ELR (cell line): ENCODE measurements around the gene EIF4E2.

Experiments
- DNase-seq: peaks from one replicate; pipeline ENCODE4 v3.0.0-alpha.2; 2015; ENCODE audit warnings: low read depth

Gene EIF4E2

DNA sequence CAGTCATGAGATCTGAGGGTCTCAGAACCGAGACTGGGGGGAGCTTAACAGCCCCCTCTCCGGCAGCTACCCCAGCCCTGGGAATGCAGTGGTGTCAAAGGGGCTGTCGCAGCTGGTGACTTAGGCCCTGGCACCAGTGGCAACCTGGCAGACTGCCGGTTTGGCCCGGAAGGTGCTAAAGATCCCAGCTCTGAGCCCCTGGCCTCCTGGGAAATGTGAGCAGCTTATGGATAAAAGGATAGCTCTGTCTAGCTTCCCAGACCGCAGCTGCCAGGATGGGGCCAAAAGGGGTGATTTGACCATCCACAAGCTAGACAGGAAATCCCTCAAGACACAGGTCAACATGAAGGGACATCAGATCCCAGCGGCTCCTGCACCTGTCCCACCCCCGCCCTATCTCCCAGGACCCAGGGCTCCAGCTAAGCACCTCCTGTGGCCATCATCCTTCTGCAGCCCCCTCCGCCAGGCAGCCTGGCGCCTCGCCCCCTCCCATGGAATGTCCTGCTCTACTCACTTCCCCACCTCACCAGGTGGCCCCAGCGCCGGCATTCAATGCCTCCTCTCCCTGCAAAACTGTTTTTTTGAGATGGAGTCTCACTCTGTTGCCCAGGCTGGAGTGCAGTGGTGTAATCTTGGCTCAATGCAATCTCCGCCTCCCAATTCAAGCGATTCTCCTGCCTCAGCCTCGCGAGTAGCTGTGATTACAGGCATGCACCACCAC is 49.7 kb downstream of the EIF4E2 start:
- no peak for DNase-seq

- DNase-seq = no peak
Observed at GRCh38 chr2:232603283-232603682, 52.8 kb downstream of the EIF4E2 start.

GRCh38 chr2:232604535-232604934 is 54.0 kb downstream of the EIF4E2 start:
- DNase-seq = no peak

- no peak for DNase-seq
Observed at GRCh38 chr2:232607011-232607410, 56.5 kb downstream of the EIF4E2 start.

GRCh38 chr2:232609607-232610006 is 59.1 kb downstream of the EIF4E2 start:
- no peak for DNase-seq

DNA sequence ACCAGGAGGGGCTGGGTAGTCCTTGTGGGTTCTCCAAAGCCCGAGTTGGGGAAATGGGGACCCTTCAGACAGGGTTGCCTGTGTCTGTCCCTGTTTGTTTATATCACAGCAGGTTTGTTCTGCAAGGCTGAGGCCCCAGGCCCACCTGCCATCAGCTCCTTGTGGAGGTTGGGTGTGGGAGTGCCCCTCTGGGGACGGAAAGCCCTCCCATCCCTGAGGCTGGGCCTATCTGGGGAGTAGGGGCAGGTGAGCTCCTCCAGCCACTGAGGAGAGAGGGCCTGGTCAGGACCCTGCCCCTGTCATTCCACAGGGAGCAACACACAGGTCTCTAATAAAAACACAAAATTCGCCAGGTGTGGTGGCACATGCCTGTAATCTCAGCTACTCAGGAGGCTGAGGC is 59.6 kb downstream of the EIF4E2 start:
- DNase-seq = no peak

GRCh38 chr2:232611061-232611460 is 60.6 kb downstream of the EIF4E2 start:
- no peak for DNase-seq

DNA sequence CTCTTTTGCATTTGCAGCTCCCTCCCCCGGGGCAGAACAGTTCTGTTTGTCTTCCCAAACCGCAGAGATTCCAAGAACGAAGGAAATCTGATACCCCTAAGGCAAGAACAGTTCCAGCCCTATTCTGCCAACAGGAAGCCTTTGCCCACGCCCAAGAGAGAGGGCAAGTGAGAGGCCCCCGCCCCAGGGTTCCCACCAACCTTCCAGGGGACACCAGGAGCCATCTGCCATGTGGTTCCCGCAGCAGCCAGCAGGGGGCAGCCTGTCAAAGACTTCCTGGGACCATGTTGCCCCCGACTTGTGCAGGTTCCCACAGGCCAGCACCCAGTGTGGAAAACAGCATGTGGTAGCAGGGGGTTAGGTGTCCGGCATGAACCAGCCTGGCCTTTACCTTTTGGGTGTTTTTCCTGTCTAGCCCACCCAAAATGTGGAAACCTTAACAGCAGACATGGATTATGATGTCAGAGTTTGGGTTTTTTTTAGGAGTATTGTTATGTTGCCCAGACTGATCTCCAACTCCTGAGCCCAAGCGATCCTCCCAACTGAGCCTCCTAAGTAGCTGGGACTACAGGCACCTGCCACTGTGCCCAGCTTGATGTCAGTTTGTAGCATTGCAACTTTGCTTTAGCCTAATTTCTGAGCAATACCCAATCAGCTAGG is 61.2 kb downstream of the EIF4E2 start:
- peak; percentile 65 for DNase-seq

GRCh38 chr2:232613538-232614134 is 63.1 kb downstream of the EIF4E2 start:
- no peak for DNase-seq

DNA sequence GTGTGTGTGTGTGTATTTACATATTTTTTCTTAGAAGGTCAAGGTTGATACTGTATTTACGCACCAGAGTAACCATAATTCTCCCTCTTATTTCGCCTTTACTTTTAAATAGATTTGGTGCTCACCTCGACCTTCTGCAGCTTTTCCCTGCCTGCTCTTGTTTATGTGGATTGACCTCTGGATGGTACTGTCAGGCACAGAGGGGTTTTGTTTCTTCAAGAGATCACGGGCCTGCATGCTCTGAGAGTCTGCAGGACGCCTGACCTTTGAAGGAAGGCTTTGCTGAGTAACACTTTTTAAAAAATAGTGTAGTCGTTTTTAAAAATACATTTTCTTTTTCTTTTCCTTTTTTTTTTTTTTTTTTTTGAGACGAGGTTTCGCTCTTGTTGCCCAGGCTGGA is 64.8 kb downstream of the EIF4E2 start:
- no peak for DNase-seq
